Esophagus squamous epithelium (tissue), 5 donors: ENCODE measurements around the gene C5AR1. TPM values are rescaled to one million over a fixed set of nuclear protein-coding genes. Genes with fewer than 3 reads are reported as not detected.
"Not testable (repeated sequence)": the region's sequence is repeated elsewhere in the genome, so short reads cannot be mapped to it uniquely, and the experiment has no call there.

Experiments
- DNase-seq: peaks from one replicate; lab custom pipeline; 2025; lab: John Stamatoyannopoulos, UW
- H3K27ac ChIP-seq, 4 donors: fragments of 200-600 bp; sonication (generic); one replicate each; pipeline ENCODE4 v1.5.1; 2016 to 2019; ENCODE audit warnings: mild to moderate bottlenecking in 1 of 4
- H3K27me3 ChIP-seq, 4 donors: fragments of 200-600 bp; sonication (generic); 1 replicate in 3 of 4; 2 replicates in 1 of 4; pipeline versions ENCODE4 v1.5.1 to v1.6.0; 2017 to 2021; ENCODE audit warnings: antibody characterized with exemption in 1 of 4
- H3K36me3 ChIP-seq, 3 donors: fragments of 200-600 bp; sonication (generic); one replicate each; pipeline ENCODE4 v1.5.1; 2016 to 2019
- H3K4me1 ChIP-seq, 3 donors: fragments of 200-600 bp; sonication (generic); one replicate each; pipeline ENCODE4 v1.5.1; 2017 to 2019
- H3K4me3 ChIP-seq, 4 donors: fragments of 200-600 bp; sonication (generic); 1 replicate in 3 of 4; 2 replicates in 1 of 4; pipeline ENCODE4 v1.5.1; 2016 to 2019; ENCODE audit warnings: mild to moderate bottlenecking in 2 of 4, moderate library complexity in 1 of 4
- H3K9me3 ChIP-seq, 3 donors: fragments of 200-600 bp; sonication (generic); one replicate each; pipeline ENCODE4 v1.5.1; 2016 to 2019
- POLR2A ChIP-seq, 4 donors: fragments of 450-650 bp; IDR thresholded peaks; one replicate each; pipeline ENCODE4 v1.6.1; 2017; ENCODE audit warnings: antibody characterized with exemption in 4 of 4, mild to moderate bottlenecking in 4 of 4, moderate library complexity in 3 of 4
- WGBS, 2 donors: methylation state at CpG; one replicate each; pipeline ENCODE4 v1.1.5; 2018; 5-methylcytosine and 5-hydroxymethylcytosine counted together
- intact Hi-C: fragments of 100-400 bp; cut with DNase I; formaldehyde crosslinking; loops from one replicate; pipeline ENCODE4 v1.15.0; 2022
- total RNA-seq, 4 donors: library from RNA; depleted of rRNA; stranded (reverse); fragments of >200 nt; gene quantifications; one replicate each; pipeline ENCODE4 v1.1.0, GENCODE V29; 2016
- TF ChIP-seq, protein P1 (sequence below), 6 experiments: fragments of 450-650 bp in 4 of 6; fragments of 200-600 bp in 2 of 6; sonication (generic) in 2 of 6; IDR thresholded peaks; one replicate each; pipeline ENCODE4 v1.5.1; 2016 to 2019; ENCODE audit warnings: antibody characterized with exemption in 6 of 6, mild to moderate bottlenecking in 4 of 6, moderate library complexity in 4 of 6
- donor health status: DM: yes; HTN: yes; CAD: no.

Gene C5AR1
- total RNA-seq, 4 donors from 2014 or later: 0.87 to 3.2 (median 2.3) TPM

DNA sequence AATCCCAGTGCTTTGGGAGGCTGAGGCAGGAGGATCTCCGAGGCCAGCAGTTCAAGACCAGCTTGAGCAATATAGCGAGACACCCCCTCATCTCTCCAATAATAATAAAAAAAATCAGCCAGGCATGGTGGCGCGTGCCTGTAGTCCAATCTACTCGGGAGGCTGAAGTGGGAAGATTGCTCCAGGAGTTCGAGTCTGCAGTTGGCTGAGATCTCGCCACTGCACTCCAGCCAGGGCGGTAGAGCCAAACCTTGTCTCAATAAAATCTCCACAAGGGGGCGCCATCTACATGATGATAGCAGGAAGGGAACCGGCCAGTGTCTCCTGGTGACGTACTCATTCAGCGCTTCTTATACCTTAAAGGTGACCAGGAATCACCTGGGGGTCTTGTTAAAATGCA, 13.6 kb upstream of the C5AR1 start:
- H3K4me3 ChIP-seq: no peak overlapping the region
- no peak for TF ChIP-seq POLR2A (IDR thresholded peaks at IDR 0.05)
- TF ChIP-seq, protein P1, sequence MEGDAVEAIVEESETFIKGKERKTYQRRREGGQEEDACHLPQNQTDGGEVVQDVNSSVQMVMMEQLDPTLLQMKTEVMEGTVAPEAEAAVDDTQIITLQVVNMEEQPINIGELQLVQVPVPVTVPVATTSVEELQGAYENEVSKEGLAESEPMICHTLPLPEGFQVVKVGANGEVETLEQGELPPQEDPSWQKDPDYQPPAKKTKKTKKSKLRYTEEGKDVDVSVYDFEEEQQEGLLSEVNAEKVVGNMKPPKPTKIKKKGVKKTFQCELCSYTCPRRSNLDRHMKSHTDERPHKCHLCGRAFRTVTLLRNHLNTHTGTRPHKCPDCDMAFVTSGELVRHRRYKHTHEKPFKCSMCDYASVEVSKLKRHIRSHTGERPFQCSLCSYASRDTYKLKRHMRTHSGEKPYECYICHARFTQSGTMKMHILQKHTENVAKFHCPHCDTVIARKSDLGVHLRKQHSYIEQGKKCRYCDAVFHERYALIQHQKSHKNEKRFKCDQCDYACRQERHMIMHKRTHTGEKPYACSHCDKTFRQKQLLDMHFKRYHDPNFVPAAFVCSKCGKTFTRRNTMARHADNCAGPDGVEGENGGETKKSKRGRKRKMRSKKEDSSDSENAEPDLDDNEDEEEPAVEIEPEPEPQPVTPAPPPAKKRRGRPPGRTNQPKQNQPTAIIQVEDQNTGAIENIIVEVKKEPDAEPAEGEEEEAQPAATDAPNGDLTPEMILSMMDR (IDR thresholded peaks at IDR 0.05): peak; percentile 71 to 83 (median 76)
- peaks cover 0 to 5% (median 0%) of the 10 kb centered on the region in 3 donors for H3K4me1 ChIP-seq
- H3K27me3 ChIP-seq: no peaks in the 10 kb centered on the region
- no peak overlapping the region for H3K27ac ChIP-seq
- 24 to 35% methylated on average over 10 to 12 of the region's 12 CpGs for WGBS, 2 donors
- intact Hi-C loops: loop anchor here (10.0 kb wide), 1 partner anchor 109 kb away; no protein-coding TSS in a partner anchor
- DNase-seq: no peak
- no peaks in the 10 kb centered on the region for H3K9me3 ChIP-seq
- H3K36me3 ChIP-seq: no peaks in the 10 kb centered on the region

DNA sequence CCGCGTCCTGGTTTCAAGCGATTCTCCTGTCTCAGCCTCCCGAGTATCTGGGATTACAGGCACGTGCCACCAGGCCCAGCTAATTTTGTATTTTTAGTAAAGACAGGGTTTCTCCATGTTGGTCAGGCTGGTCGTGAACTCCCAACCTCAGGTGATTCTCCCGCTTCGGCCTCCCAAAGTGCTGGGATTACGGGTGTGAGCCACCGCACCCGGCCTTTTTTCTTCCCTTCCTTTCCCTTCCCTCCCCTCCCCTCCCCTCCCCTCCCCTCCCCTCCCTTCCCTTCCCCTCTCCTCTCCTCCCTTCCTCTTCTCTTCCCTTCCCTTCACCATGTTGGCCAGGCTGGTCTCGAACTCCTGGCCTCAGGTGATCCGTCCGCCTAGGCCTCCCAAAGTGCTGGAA, 8.8 kb upstream of the C5AR1 start:
- not testable (repeated sequence) for H3K36me3 ChIP-seq, H3K27me3 ChIP-seq, H3K9me3 ChIP-seq, H3K4me3 ChIP-seq, H3K27ac ChIP-seq, DNase-seq
- H3K4me1 ChIP-seq: peaks cover 0 to 14% (median 5%) of the 10 kb centered on the region in 3 donors
- 92 to 93% methylated on average over 9 to 14 of the region's 14 CpGs for WGBS, 2 donors
- intact Hi-C loops: loop anchor here (10.0 kb wide), 1 partner anchor 124 kb away; no protein-coding TSS in a partner anchor

DNA sequence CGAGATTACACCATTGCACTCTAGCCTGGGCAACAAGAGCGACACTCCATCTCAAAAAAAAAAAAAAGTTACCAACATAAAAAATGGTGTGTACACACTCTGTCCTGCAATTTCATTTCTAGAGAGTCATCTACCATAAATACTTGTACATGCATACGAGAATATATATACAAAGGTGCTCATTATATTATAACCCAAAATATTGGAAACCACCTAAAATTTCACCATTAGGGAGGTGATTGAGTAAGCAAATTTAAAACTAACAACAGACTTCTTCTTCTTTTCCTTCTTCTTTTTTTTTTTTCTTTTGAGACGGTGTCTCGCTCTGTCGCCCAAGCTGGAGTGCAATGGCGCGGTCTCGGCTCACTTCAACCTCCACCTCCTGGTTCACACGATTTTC, 7.4 kb upstream of the C5AR1 start:
- Histone ChIP-seq H3K36me3 (no peaks in the 10 kb centered on the region), H3K4me3 (no peak overlapping the region), H3K4me1 (peaks cover 0 to 10% (median 5%) of the 10 kb centered on the region in 3 donors), H3K27ac (no peak overlapping the region), H3K27me3 (no peaks in the 10 kb centered on the region), H3K9me3 (no peaks in the 10 kb centered on the region)
- TF ChIP-seq, protein P1 (IDR thresholded peaks at IDR 0.05): no peak
- no peak for TF ChIP-seq POLR2A (IDR thresholded peaks at IDR 0.05)
- WGBS, 2 donors: 76 to 77% methylated on average over 10 of the region's 10 CpGs
- intact Hi-C loops: loop anchor here (10.0 kb wide), 1 partner anchor 123 kb away; no protein-coding TSS in a partner anchor
- no peak for DNase-seq

DNA sequence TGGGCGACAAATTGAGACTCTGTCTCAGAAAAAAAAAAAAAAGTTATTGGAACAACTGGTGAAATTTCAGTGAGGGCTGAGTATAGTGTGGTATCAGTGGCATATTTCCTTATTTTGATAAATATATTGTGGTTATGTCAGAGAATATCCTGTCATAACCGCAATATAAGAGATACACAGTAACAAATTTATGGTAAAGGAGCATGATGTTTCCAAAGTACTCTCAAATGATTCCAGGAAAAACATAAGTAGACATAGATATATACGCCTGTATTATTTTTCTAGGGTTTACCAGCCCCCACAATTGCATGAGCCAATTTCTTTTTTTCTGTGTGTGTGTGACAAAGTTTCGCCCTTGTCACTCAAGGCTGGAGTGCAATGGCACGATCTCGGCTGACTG, 5.7 kb upstream of the C5AR1 start:
- H3K9me3 ChIP-seq: no peaks in the 10 kb centered on the region
- H3K27ac ChIP-seq: no peak overlapping the region
- intact Hi-C loops: loop anchor here (10.0 kb wide), 1 partner anchor 121 kb away; no protein-coding TSS in a partner anchor
- no peaks in the 10 kb centered on the region for H3K36me3 ChIP-seq
- no peak for TF ChIP-seq POLR2A (IDR thresholded peaks at IDR 0.05)
- TF ChIP-seq, protein P1 (IDR thresholded peaks at IDR 0.05): no peak
- H3K27me3 ChIP-seq: no peaks in the 10 kb centered on the region
- no peak overlapping the region for H3K4me3 ChIP-seq
- WGBS, 2 donors: 63 to 88% methylated on average over 6 of the region's 6 CpGs
- DNase-seq: no peak
- peaks cover under 1 to 15% (median 5%) of the 10 kb centered on the region in 3 donors for H3K4me1 ChIP-seq

DNA sequence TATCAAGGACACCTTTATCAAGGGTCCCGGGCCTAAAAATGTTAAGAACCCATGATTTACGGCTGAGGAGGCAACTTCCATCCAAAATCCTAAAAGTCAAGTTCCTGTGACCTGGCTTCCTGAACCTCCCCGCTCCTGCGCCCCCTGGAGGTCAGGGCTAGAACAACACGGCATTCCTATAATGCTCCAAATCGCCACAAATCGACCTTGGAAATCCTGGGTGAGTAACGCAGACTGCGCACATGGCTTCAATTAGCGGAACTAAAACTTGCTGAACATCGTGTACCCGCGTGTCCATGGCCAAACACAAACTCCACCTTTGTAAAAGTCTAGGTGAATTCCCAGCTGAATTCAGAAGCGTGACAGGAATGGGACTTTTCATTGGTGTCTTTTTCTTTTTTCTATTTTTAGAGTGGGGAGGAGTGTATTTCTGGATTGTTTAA, 4.3 kb upstream of the C5AR1 start:
- TF ChIP-seq, protein P1 (IDR thresholded peaks at IDR 0.05): peak; percentile 76 to 91 (median 86)
- no peak for TF ChIP-seq POLR2A (IDR thresholded peaks at IDR 0.05)
- intact Hi-C loops: loop anchor here (10.0 kb wide), 1 partner anchor 119 kb away; no protein-coding TSS in a partner anchor

More for the DNA sequence above, 4.3 kb upstream of the C5AR1 start:
- Histone ChIP-seq H3K4me1 (peaks cover 2 to 18% (median 5%) of the 10 kb centered on the region in 3 donors), H3K27me3 (peaks cover 0 to under 1% (median 0%) of the 10 kb centered on the region in 4 donors), H3K27ac (no peak overlapping the region), H3K4me3 (no peak overlapping the region), H3K9me3 (no peaks in the 10 kb centered on the region), H3K36me3 (no peaks in the 10 kb centered on the region)
- no peak for DNase-seq
- WGBS, 2 donors: 3 to 5% methylated on average over 14 of the region's 14 CpGs
